ENCODE measurements around the gene TEX53.

GRCh38 chr9:114676901-114677300, 19.3 kb upstream of the TEX53 start:
- TF ChIP-seq CTCF (conservative IDR thresholded peaks at IDR 0.05; ENCODE audit: low read length), result no peak
- TF ChIP-seq EZH2phosphoT487 (IDR thresholded peaks at IDR 0.05; ENCODE audit: borderline replicate concordance, low read depth, low read length), result no peak

Measured in OCI-LY7 (cell line).